ENCODE data around the gene MSI2. TPM values are rescaled to one million over a fixed set of nuclear protein-coding genes. Genes with fewer than 3 reads are reported as not detected.
A peak's percentile ranks its signal among the peaks of the same experiment; 100 is the strongest.

Gene MSI2
- total RNA-seq, 2 donors from 2014 or later, result 54.1 to 74.8 TPM

DNA sequence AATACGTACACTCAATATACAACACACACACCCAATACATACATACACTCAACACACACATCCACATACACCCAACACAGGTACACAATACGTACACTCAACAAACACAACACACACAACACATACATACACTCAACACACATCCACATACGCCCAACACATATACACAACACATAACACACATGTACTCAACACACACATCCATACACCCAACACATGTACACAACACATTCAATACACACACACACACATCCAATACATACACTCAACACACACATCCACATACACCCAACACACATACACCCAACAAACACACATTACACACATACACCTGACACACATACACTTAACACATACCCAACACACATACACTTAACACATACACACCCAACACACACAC lies 392.9 kb downstream of the MSI2 start:
- DNase-seq (ENCODE audit: low spot score in 2 of 2) (no peak), ATAC-seq (no peak)
- Mint-ChIP-seq H3K9me3 (no peaks in the 10 kb centered on the region), H3K27ac (no peak overlapping the region), H3K36me3 (peaks cover 0 to 3% of the 10 kb centered on the region in 2 donors)

DNA sequence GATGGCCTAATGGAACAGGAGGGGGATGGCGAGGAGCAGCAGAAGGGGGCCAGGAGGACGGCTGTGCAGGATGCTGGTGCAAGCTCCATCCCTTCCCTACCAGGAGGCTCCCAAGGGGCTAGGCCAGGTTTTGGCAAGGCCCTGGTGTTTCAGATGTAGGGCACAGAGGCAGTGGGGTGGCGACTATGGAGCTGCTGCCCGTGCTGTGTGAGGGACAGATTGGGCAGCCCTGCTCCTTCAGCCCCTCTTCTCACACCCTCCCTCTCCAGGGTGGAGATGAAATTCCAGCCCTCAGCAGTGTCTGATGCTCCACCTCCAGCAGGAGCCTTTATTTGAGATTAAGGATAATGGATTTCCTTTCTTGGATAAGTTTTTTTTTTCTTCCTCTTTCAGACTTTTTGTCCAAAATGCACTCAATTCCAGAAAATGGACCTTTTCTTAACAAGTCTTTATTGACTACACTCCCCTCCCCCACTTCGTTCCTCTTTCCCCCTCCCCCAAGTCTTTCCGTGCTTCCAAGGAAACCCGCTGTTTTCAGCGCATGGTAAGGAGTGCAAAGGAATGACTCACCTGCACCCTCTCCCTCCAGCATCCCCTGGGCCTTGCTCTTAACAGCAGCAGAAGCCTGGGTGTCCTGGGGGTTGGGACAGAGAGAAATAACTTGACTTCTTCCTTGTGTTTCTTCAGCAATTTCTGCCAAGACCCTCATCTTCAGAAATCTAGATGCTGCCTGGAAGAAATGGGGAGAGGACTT lies 393.6 kb downstream of the MSI2 start:
- Mint-ChIP-seq H3K9me3 (no peaks in the 10 kb centered on the region), H3K36me3 (no peaks in the 10 kb centered on the region), H3K27ac (peak overlapping the region in 1 of 2 donors; percentile 15)
- DNase-seq (ENCODE audit: low spot score in 2 of 2) (no peak), ATAC-seq (no peak)

DNA sequence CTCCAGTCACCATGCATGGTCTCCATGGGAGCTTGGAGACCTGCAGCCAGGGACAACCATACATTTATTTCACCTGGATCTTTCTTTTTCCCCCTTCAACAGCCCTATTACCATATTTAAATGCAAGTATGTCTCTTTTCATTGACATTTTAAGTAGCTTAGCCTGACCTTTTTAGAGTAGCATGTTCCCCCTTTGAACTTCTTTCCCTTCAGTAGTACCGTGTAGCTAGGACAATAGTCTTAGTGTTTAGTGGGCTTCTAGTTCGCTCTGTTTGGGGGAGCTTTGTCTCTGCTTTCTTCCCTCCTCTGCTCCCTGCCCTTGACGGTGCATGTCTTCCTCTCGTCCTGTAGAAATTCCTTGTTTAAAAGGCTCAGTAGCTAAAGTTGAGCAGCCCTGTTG lies 394.2 kb downstream of the MSI2 start:
- no peak for ATAC-seq
- no peak overlapping the region for H3K27ac Mint-ChIP-seq

DNA sequence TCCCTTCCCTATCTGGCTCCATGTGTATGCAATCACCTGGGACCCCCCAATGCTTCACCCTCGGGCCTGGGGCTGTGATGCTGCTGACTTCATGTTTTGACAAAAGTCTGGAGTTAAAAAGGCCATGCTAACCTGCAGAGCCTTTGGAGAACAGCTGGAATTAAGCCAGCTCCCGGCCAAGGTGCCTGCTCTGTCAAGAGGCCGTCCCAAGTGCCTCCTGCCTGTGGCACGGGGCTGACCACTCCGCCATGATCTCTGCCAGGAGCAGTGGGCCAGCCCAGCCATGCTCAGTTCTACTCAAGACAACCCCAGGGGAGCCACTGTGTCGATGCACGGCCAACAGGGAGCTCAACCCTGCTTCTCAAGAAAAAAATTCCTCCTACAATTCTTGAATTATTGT lies 395.1 kb downstream of the MSI2 start:
- H3K36me3 Mint-ChIP-seq, result no peaks in the 10 kb centered on the region
- H3K27ac Mint-ChIP-seq, result peak overlapping the region in 1 of 2 donors; percentile 53
- no peaks in the 10 kb centered on the region for H3K9me3 Mint-ChIP-seq
- DNase-seq (ENCODE audit: low spot score in 2 of 2) (no peak), ATAC-seq (no peak)

More for the DNA sequence above, 394.2 kb downstream of the MSI2 start:
- DNase-seq (ENCODE audit: low spot score in 2 of 2), result no peak
- no peaks in the 10 kb centered on the region for H3K36me3 Mint-ChIP-seq
- no peaks in the 10 kb centered on the region for H3K9me3 Mint-ChIP-seq

DNA sequence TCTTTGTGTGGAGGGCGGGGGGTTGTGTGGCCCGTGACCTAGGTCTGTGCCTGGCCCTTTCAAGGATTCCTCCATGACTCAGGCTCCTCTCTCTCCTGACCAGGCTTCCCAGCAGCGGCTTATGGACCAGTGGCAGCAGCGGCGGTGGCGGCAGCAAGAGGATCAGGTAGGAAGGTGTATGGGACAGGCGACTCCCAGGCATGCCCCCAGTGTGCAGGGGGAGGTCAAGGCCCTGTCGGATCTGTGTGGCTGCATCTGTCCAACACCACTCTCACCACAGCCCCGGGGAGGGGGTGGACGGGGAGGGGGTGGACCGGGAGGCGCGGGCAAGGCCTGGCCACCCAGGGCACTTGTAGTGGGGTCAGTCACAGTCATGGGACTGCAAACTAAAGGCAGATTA lies 395.7 kb downstream of the MSI2 start:
- no peak overlapping the region for H3K27ac Mint-ChIP-seq
- DNase-seq (ENCODE audit: low spot score in 2 of 2), result no peak
- ATAC-seq, result no peak
- no peaks in the 10 kb centered on the region for H3K9me3 Mint-ChIP-seq
- H3K36me3 Mint-ChIP-seq, result no peaks in the 10 kb centered on the region

DNA sequence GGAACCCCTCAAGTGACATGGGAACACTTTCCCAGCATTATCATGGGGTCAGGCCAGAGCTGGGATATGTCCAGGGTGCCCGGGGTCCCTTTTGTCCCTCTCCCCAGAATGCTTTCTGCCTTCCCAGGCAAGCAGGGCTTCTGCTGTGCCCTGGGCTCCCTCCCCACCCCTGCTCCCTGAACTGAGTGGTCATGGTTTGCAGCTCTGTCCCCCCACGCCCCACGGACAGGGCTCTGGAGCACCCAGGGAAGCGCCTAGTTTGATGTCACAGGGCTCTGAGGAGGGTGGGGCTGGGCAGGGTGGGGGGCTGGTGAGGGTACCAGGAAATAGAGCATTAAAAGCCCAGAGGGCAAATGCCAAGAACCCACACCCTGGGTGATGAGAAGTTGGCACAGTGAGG lies 396.5 kb downstream of the MSI2 start:
- Mint-ChIP-seq H3K27ac (no peak overlapping the region), H3K9me3 (no peaks in the 10 kb centered on the region), H3K36me3 (no peaks in the 10 kb centered on the region)
- no peak for ATAC-seq
- no peak for DNase-seq (ENCODE audit: low spot score in 2 of 2)

DNA sequence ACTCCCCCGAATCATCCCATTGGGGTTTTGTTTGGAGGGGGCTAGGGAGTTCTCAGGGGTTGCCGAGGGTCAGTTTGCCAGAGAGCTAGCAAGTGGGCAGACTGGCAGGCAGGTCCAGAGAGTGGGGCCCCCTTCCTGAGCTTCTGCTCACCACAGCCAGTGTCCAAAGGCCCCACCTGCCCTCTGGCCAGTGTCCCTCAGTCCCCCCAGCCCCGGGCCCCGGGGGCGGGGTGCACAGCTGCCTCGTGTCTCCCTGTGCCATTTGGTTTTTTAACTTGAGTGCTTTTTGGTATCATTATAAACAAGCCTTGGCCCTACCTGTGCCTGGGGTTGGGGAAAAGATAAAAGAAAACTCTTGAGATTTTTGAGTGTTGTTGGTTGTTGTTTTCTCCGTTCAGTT lies 397.0 kb downstream of the MSI2 start:
- no peaks in the 10 kb centered on the region for H3K9me3 Mint-ChIP-seq
- H3K36me3 Mint-ChIP-seq, result no peaks in the 10 kb centered on the region
- DNase-seq (ENCODE audit: low spot score in 2 of 2) (no peak), ATAC-seq (no peak)
- H3K27ac Mint-ChIP-seq, result no peak overlapping the region

DNA sequence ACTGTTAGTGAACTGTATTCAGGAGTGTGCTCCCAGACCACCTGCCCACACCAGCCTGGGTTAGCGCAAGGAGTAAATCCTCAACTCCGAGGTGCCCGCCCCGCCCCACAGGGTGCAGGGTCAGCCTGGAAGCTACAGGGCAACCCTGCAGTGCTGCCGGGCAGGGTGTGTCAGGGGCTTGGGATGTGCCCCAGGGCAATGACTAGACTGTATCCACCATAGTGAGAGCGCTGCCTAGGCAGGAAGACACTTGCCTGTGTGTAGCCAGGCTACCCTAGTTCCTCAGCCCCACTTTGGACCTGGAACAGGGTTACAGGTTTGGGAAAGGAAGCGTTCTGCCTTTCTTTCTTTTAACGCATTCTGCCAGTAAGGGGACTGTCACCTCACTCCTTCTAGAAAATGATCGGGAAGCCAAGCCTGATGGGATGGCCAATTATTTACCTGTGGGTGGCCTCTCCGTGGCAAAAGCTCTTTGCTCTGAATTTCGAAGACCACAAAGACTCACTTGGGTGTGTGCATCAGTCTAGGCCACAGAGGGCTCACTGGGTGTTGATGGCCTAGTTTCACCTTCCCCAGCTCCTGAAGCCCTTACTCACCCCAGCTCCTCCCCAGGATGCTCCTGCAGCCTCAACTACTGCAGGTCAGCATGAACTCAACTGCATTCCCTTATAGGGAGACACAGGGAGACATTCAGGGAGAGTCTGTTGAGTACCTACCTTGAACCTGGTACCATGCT lies 397.9 kb downstream of the MSI2 start:
- Mint-ChIP-seq H3K9me3 (no peaks in the 10 kb centered on the region), H3K36me3 (no peaks in the 10 kb centered on the region), H3K27ac (peak overlapping the region; percentile 10 to 57)
- no peak for ATAC-seq
- DNase-seq (ENCODE audit: low spot score in 2 of 2), result no peak

DNA sequence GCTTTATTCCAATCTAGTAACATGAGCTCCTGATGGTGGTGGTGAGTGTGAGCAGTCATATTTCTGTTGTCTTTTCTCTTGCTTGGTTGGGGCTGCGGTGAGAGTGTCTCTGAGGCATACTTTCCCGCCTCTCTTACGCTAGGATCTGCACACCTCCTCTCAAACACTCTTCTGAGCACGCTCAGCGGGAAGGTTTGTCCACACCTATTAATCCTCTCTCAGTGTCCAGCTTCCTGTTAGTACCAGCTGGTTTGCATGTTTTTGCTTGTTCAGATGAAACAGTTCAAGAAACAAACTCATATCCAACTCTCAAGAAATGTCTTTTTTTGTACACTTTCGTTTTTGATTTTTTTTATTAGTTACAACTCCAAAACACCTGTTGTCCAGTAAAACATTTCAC lies 399.2 kb downstream of the MSI2 start:
- H3K27ac Mint-ChIP-seq, result peak overlapping the region in 1 of 2 donors; percentile 17
- ATAC-seq (no peak), DNase-seq (ENCODE audit: low spot score in 2 of 2) (no peak)
- no peaks in the 10 kb centered on the region for H3K36me3 Mint-ChIP-seq
- no peaks in the 10 kb centered on the region for H3K9me3 Mint-ChIP-seq

DNA sequence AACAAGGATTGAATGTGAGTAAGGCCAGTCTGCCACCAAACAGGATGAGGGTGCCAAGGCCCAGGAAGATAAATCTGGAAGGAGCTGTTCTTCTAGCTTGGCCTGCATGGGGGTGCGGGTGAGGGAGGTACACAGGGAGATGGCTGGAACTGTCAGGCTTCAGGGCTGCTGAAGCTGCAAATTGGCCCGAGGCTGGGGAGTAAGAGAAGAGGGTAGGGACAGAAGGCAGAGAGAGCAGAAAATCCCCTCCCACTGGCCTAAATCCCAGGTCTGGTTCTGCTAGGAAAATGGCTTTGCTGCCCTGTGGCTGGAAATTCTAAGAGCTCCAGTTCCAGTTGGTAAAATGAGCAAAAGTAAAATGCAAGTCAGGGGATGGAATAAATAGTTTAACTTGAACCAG lies 400.9 kb downstream of the MSI2 start:
- DNase-seq (ENCODE audit: low spot score in 2 of 2), result no peak
- ATAC-seq, result no peak
- Mint-ChIP-seq H3K9me3 (no peaks in the 10 kb centered on the region), H3K27ac (peak overlapping the region; percentile 14 to 27), H3K36me3 (no peaks in the 10 kb centered on the region)

DNA sequence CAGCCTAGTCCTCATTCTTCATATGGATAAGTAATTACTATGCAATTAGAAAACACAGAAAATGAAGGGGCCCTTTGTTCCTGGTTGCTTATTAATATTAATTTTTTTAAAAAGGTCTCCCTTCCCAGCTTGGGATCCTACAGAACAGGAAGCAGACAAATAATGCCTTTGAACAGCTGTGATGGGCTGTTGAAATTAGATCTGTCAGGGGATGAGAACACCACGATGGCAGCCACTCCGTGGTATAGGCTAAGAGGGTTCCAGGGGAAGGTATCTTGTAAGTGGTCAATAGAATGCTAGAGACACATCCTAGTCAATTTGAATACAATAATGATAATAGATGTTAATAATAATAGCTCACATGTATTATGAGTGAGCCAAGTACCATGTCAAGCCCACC lies 405.7 kb downstream of the MSI2 start:
- no peak for ATAC-seq
- Mint-ChIP-seq H3K27ac (peak overlapping the region in 1 of 2 donors; percentile 17), H3K36me3 (no peaks in the 10 kb centered on the region), H3K9me3 (no peaks in the 10 kb centered on the region)
- DNase-seq (ENCODE audit: low spot score in 2 of 2), result no peak

DNA sequence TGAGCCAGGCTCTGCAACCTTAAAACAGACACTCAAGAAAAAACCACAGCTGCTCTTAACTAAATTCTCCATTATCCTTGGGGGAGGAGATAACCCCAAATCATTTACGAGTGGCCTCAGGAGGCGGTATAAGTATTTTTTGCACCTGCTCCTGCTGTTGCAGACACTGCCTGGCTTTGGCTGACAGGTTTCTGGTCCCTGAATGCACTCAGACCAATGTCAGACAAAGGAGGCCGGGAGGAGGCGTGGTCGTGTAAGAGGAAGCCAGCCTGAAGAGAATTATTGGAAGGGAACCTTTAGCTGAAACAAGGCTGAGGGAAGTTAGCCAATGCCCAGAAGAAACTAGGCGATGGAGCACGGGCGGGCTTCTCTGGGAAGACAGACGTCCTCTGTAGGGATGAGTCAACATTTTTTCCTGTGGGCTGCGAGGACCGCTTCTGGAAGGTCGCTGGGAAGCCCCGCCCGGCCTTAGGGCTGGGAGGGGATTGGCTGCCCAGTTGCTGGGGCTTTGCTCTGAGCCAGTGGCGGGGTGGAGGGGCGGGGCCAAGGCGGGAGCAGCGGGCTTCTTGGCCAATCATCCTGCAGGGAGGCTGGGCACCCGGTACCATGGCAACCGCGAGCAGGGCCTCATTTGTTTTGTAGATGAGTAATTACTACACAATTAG lies 406.5 kb downstream of the MSI2 start:
- ATAC-seq (no peak), DNase-seq (ENCODE audit: low spot score in 2 of 2) (no peak)
- Mint-ChIP-seq H3K27ac (peak overlapping the region; percentile 17 to 65), H3K36me3 (no peaks in the 10 kb centered on the region), H3K9me3 (no peaks in the 10 kb centered on the region)

DNA sequence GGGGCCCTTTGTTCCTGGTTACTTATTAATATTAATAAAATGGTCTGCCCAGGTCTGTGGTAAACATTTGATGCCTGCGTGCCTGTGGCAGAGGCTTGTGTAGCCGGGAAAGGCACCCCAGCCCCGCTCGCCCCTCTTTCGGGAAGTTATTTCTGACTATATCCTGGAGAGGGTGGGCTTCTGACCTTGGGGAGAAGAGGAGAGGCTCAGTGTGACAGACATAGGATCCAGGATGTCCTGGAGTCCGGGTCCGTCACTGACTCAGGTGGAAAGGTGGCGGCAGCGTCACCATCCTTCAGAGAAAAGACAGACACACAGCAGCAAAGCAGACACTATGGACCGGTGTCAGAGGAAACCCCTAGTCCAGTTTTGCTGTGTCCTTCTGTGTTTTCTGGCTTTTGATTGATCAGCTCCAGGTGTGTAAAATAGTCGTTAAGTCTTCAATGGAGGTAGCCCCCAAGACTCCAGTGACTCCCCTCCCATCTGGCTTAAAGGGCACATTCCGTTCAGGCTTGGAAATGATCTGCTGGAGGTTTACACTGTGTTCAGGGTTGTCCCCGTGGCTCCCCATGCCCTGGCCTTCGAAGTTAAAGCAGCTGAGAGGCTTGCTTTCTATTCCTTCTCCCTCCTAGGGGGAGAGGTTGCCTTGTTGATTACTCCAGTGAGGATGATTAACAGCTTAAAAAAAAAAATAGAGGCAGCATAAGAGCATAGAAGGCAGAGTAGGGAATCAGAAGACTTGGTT lies 407.2 kb downstream of the MSI2 start:
- peak overlapping the region; percentile 81 to 92 for H3K27ac Mint-ChIP-seq
- H3K9me3 Mint-ChIP-seq, result no peaks in the 10 kb centered on the region
- no peaks in the 10 kb centered on the region for H3K36me3 Mint-ChIP-seq
- ATAC-seq (no peak), DNase-seq (ENCODE audit: low spot score in 2 of 2) (no peak)

DNA sequence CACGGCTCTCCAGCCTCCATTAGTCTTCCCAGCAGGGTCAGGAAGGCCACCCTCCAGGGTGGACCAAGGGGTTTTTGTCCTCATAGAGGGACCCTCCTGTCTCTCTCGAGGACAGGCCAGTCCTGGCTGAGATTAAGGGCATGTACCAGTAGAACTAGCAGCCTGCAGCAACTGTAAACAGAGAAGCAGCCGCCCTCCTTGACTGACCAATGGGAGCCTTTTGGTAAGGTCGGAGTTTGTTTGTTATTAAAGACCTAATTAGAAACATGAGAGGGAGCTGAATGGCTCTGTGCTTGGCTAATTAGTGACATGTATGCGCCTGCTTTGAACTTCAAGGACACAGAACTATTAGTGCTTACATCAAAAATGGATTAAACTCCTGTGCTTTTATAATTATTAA lies 408.8 kb downstream of the MSI2 start:
- H3K9me3 Mint-ChIP-seq, result no peaks in the 10 kb centered on the region
- ATAC-seq (no peak), DNase-seq (ENCODE audit: low spot score in 2 of 2) (peak in 1 of 2 donors; percentile 28)
- H3K27ac Mint-ChIP-seq, result peak overlapping the region in 1 of 2 donors; percentile 81
- no peaks in the 10 kb centered on the region for H3K36me3 Mint-ChIP-seq

DNA sequence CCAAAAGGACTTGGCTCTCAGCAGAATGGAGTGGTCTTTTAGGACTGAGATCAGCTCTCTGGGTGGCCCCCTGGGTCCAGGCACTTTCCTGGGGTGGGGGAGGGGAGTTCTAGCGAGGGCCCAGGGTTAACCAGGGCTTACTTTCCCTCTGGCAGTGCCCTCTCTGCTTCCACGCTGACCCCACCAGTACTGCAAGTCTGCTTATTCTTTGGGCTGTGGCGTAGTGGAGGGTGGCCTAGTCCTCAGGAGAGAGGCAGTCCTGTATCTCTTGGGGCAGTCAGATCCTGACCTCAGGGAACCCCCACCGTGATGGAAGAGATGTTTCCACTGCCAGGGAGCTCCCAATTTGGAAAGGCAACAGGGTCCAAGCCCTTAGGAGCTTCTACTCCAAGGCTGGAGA lies 409.4 kb downstream of the MSI2 start:
- Mint-ChIP-seq H3K36me3 (no peaks in the 10 kb centered on the region), H3K27ac (peak overlapping the region in 1 of 2 donors; percentile 61), H3K9me3 (no peaks in the 10 kb centered on the region)
- ATAC-seq (no peak), DNase-seq (ENCODE audit: low spot score in 2 of 2) (no peak)

DNA sequence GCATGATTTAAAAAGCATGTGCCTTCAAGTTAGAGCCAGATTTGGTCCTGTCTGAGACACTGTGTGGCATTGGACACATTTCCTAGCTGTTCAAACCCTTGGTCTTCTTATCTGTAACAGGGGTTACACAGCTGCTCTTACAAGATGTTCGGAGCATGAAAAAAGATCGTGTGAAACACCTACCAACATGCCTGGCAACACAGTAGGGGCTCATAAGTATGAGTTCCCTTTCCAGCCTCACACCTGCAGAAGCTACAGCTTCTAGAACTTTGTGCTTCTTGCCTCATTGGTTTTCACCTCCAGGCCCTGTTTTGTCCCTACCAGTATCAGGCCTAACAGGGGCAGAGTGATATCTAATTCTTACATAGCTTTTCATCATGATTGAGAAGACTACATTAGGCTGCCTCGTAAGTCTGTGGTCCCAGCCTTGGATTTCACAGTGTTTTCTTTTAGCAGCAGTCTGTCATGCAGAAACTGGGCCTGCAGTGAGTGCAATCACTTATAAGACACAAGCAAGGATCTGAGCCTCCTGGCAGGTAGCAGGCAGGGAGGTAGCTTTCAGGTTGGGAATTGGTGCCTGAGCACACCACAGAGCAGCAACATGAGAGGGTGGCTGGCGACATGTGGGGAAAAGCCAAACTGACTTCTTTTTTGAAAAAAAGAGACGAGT lies 410.0 kb downstream of the MSI2 start:
- no peaks in the 10 kb centered on the region for H3K9me3 Mint-ChIP-seq
- H3K27ac Mint-ChIP-seq, result peak overlapping the region in 1 of 2 donors; percentile 61
- no peak for ATAC-seq
- DNase-seq (ENCODE audit: low spot score in 2 of 2), result no peak
- H3K36me3 Mint-ChIP-seq, result no peaks in the 10 kb centered on the region
